ENCODE measurements around the gene RNF130. TPM values are rescaled to one million over a fixed set of nuclear protein-coding genes. Genes with fewer than 3 reads are reported as not detected.

RNF130 gene, protein sequence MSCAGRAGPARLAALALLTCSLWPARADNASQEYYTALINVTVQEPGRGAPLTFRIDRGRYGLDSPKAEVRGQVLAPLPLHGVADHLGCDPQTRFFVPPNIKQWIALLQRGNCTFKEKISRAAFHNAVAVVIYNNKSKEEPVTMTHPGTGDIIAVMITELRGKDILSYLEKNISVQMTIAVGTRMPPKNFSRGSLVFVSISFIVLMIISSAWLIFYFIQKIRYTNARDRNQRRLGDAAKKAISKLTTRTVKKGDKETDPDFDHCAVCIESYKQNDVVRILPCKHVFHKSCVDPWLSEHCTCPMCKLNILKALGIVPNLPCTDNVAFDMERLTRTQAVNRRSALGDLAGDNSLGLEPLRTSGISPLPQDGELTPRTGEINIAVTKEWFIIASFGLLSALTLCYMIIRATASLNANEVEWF
- 85.6 TPM for total RNA-seq

GRCh38 chr5:180071531-180072255, at the start of gene RNF130:
RNF130 (minus strand) TSS chr5:180071759; CDS start chr5:180071702, 57 bp downstream.
- DNase-seq (ENCODE audit: low spot score): peak; percentile 95

DNA sequence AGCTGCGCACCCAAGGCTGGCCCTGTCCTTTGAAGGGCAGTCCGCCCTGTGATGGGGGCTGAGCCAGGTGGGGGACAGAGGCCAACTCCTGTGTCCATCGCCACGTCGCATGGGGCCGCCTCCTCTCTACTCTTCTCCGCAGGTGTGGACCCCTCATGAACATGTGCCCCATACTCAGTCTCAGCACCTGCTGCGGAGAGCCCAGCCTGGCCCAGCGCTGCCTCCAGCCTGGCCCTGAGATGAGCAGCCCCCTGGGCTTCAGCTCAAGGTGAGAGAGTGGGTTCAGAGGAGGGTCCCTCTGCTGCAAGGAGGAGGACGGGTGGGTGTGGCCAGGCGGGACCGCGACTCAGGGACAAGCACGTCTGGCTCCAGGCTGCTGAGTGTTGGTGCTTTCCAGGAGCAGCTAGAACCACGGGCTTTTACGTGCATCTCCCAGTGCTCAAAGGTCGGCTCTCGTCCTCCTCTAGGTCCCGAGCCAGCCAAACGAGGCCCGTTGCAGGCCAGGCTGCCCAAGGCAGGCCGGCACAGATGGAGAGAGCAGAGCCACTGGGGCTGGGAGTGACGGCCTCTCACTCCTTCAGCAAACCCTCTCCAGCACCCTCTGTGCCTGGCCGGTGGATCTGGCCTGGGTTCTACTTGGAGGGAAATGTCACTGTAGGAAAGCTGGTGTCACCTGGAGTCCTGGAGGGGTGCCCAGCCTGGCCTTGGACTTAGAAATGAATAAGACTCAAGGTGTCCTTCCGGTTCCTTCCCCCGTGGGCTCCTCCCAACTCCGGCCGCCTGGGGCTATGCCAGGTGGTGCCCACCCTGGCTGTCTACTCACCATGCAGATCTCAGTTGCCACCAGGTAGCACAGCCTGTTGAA, 48.9 kb upstream of the RNF130 start:
- DNase-seq (ENCODE audit: low spot score): no peak

GRCh38 chr5:180119903-180120236, 48.3 kb upstream of the RNF130 start:
- DNase-seq (ENCODE audit: low spot score): no peak

- DNase-seq (ENCODE audit: low spot score): no peak
These were observed 47.7 kb upstream of the RNF130 start for GRCh38 chr5:180119031-180119902.

- no peak for DNase-seq (ENCODE audit: low spot score)
These were observed 46.8 kb upstream of the RNF130 start for GRCh38 chr5:180118391-180118791.

GRCh38 chr5:180117000-180117725, 45.6 kb upstream of the RNF130 start:
- no peak for DNase-seq (ENCODE audit: low spot score)

DNA sequence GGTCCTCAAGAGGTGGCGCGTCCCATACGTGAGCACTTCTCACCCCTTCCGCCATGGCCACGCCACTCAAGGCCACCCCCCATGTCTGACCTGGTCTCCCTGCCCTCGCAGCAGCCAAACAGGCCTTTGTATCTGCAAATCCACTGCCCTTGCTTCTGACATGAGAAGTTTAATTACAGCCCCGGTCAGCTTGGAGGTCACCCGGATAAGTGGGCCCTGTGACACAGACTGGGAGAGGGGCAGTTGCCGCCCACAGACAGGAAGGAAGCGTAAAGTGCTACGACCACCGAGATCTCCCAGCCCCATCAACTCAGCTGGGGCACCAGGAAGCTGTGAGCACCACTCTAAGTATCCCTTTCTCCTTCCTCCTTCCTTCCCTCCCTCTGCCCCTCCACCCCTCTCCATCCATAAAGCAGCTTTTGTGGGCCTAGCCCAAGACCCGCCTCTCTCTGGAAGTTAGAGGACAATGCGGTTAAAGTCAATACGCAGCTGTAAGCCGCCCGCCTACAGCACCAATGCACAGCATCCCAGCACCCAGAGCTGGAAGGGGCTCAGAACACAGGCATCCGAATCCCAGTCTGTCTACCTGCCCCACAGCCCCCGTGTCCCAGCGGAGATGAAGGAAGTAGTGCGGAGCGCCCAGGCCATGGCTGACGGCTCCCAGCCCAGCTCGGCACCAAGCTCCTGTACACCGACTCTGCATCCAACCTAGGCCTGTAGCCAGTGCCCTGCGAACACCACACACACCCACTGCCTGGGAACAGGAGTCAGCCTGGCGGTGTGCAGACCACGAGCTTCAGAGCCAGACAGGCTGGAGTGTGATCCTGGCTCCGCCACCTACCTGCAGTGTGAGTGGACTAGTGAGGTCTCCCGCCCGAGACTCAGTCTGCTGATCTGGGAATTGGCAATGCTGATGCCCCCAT, 44.8 kb upstream of the RNF130 start:
- no peak for DNase-seq (ENCODE audit: low spot score)

- no peak for DNase-seq (ENCODE audit: low spot score)
These were observed 43.9 kb upstream of the RNF130 start for GRCh38 chr5:180115326-180116076.

GRCh38 chr5:180114304-180115003, 42.9 kb upstream of the RNF130 start:
- DNase-seq (ENCODE audit: low spot score): no peak

DNA sequence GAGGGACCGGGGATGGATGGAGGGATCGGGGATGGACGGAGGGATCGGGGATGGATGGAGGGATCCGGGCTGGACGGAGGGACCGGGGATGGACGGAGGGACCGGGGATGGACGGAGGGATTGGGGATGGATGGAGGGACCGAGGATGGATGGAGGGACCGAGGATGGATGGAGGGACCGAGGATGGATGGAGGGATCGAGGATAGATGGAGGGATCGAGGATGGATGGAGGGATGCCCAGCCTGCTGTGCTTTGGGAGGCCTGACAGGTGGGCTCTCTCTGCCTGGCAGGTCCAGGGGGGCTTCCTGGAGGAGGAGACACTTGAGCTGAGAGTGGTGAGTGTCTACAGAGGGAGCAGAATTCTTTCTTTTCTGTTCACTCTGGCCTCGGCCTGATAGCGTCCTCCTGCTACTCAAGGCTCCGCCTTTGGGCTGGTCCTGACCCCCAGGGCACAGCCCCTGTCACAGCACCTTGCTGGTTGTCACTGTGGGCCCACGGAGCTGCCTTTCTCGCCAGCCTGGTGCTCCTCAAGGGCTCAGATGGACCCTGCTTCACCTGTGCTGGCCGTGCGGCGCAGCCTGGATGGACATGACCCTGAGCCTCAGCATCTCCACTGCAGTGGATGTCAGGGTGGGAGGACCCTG, 42.2 kb upstream of the RNF130 start:
- DNase-seq (ENCODE audit: low spot score): no peak

DNA sequence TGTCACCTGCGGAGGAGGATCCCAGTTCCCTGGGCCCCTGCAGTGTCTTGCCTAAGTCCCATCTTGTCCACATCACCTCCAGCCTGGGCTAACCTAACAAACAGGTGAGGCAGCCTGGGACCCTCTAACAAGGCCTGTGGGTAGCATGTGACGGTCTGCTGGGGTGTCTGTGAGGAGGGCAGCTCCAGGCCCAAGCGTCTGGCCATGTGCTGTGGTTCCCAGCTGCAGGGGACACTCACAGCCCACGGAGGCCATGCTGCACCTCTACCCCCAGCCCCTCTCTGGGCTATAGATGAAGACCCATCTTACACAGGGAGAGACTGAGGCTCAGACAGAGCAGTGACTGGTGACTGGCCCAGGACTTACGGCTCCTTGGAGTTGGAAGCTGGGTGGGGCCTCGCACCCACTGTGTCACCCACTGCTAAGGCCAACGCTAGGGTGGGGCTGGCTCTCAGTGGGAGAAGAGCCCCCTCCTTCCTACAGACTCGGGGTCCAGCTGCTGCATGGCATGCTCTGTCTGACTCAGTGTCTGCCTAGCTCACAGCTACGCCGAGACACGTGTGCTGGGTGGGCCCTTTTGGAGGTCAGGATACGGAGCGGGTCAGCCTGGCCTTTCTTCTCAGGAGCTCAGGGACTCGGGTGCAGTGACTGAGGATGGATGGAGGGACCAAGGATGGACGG, 40.8 kb upstream of the RNF130 start:
- no peak for DNase-seq (ENCODE audit: low spot score)

DNA sequence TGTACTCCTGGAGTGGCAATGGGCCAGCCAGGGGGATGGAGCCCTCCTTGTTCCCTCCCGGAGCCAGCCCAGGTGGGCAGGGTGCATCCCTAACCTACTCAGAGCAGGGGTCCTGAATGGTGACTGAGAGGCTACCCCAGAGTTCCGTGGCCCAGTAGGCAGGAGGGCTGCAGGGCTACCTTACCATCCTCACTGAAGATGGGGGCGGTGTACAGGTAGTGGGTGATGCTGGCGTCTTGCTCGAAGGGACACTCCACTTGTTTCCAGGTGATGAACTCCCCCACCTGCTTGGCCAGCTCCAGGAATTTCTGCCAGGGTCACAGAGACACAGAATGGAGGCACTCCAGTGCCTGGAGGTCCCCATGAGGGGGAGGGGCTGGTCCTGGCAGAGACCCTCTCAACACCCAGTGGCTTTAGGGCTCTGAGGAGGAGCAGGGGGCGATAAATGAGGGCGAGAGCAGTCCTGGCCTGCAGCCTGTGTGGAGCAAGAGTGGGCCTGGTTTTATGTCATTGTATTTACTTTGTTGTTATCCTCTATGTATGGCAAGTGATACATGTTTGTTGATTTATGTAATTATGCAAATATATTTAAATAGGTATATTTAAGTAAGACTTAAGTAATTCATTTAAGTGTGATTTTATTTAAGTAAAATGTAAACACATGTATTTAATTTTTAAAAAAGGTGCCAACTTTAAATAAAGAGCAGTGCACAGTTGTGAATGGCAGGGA, 39.9 kb upstream of the RNF130 start:
- no peak for DNase-seq (ENCODE audit: low spot score)

DNA sequence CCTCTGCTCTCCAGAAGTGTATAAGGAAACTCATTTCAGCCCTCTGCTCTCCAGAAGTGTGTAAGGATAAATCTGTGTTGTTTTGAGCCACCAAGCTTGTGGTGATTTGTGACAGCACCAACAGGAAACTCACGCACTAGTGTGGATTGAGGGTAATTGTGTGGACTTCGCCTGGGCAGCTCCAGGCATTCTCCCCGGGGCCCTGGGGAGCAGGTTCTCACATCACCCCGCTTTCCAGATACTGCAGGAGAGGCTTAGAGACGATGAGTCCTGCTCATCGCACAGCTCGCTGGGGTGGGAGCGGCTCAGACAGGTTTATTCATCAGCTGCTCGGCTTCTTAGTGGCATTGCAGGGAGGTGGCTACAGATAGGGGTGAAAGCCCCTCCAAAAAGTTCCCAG, 38.4 kb upstream of the RNF130 start:
- no peak for DNase-seq (ENCODE audit: low spot score)

- DNase-seq (ENCODE audit: low spot score): no peak
These were observed 35.4 kb upstream of the RNF130 start for GRCh38 chr5:180107005-180107404.

DNA sequence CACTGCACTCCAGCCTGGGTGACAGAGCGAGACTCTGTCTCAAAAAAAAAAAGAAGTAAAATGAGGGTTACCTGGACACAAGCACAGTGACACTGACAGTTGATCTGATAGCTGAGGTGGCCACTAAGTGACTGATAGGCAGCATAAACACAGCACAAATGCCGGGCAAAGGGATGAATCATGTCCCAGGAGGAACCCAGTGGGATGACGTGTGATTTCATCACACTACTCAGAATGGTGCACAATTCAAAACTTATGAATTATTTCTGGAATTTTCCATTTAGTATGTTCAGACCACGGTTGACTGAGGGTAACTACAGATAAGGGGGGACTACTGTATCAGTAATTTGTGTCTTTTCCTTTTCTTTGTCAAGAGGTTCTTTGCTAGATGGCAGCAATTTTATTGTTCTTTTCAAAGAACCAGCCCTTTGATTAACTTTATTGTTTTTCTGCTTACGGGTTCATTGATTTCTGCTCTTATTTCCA, 34.3 kb upstream of the RNF130 start:
- DNase-seq (ENCODE audit: low spot score): no peak

DNA sequence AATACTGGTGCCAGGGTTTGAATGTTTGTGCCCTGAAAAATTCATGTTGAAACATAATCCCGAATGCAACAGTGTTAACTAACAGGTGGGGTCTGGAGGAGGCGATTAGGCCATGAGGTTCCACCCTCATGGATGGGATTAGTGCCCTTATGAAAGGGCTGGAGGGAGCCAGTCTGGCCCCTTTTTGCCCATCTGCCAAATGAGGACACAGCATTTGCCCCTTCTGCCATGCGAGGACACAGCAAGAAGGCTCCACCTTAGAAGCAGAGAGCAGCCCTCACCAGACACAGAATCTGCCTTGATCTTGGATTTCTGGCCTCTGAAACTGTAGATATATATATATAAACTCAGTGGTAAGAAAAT, 32.6 kb upstream of the RNF130 start:
- no peak for DNase-seq (ENCODE audit: low spot score)
